GM21360 (cell line): Measurements from ENCODE around the gene CEMIP.
"Not testable (repeated sequence)": the region's sequence is repeated elsewhere in the genome, so short reads cannot be mapped to it uniquely, and the experiment has no call there.

Source experiments
- ATAC-seq: cut with Tn5 transposase; IDR thresholded peaks from one replicate; pipeline ENCODE4 v1.9.1; 2021; ENCODE audit warnings: mild to moderate bottlenecking, moderate library complexity; ENCODE audit not compliant: unreplicated experiment

The CEMIP gene

GRCh38 chr15:80758130-80758745 is 20.9 kb upstream of the CEMIP start:
- no peak for ATAC-seq

GRCh38 chr15:80760960-80761359 is 18.2 kb upstream of the CEMIP start:
- no peak for ATAC-seq

DNA sequence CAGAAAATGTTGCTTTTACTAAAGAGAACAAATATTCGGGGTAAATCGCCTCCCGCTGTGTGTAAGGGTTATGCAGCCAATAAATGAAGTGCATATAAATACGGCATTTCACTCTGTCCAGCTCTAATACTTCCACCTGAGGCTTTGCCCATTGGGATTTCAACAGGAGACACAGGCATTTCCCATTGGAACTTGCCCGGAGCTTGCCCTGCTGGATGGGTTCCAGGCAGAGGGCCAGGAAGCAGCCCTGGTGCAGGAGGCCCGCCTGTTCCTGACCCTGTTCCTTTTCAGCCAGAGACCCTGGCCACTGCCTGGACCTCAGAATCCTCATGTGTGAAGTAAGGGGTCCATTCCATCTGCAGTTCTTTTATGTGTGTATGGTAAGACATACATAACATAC is 17.4 kb upstream of the CEMIP start:
- no peak for ATAC-seq

- not testable (repeated sequence) for ATAC-seq
Observed at GRCh38 chr15:80763235-80763634, 15.9 kb upstream of the CEMIP start.

DNA sequence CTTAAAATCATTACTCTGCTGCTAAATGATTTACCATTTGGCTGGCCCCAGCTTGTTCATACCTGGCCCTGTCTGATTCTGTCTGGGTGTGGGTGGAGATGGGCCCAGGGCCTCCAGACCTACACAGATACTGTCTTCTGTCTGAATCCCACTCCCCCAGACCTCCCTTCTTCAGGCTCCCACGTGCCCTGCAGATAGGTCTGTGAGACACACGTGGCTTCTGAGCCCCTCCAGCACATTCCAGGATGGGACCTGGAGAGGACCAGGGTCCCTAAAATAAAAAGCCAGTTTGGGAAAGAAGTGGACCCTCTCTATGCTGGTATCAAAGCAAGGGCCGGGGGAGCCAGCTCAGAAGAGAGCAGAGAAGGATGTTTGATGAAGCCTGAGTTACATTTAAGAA is 14.6 kb upstream of the CEMIP start:
- ATAC-seq, result no peak

GRCh38 chr15:80766275-80766674 is 12.9 kb upstream of the CEMIP start:
- no peak for ATAC-seq

GRCh38 chr15:80768158-80768557 is 11.0 kb upstream of the CEMIP start:
- ATAC-seq, result no peak

DNA sequence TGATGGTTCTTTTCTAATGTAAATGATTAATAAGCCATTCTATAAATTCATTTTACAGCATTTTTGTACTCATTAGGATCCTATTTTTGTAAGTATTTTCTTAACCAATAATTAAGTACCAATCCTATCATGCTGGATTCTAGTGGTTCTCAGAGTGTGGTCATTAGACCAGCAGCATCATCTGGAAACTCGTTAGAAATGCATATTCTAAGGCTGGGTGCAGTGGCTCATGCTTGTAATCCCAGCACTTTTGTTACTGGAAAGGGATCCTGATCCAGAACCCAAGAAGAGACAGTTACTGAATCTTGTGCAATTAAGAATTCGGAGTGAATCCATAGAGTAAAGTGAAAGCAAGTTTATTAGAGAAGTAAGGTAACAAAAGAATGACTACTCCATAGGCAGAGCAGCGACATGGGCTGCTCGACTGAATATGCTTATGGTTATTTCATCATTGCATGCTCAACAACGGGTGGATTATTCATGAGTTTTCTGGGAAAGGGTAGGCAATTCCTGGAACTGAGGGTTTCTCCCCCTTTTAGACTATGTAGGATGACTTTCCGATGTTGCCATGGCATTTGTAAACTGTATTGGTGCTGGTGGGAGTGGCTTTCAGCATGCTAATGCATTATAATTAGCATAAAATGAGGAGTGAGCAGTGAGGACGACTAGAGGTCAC is 9.9 kb upstream of the CEMIP start:
- no peak for ATAC-seq

- no peak for ATAC-seq
Observed at GRCh38 chr15:80769829-80770705, 9.1 kb upstream of the CEMIP start.

GRCh38 chr15:80773122-80773551 is 6.0 kb upstream of the CEMIP start:
- no peak for ATAC-seq

GRCh38 chr15:80773792-80774352 is 5.3 kb upstream of the CEMIP start:
- no peak for ATAC-seq

GRCh38 chr15:80774486-80774885 is 4.7 kb upstream of the CEMIP start:
- no peak for ATAC-seq

DNA sequence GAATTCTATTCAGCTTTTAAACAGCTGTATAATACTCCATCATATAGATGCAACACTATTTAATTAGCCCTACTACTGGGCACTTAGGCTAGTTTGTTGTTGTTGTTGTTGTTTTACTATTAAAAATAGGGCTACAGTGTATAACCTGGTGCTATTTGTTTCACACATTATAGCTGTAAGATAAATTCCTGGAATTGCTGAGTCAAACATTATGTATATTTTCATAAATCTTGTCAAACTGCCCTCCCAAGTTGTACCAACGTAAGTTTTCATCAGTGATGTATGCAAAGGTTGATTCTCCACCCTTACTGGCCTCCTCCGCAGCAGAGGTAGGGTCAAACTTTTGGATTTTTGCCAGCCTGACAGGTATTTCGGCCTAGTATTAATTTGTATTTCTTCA is 3.8 kb upstream of the CEMIP start:
- no peak for ATAC-seq

GRCh38 chr15:80776420-80777045 is 2.6 kb upstream of the CEMIP start:
- no peak for ATAC-seq

GRCh38 chr15:80777137-80777536 is 2.0 kb upstream of the CEMIP start:
- no peak for ATAC-seq

DNA sequence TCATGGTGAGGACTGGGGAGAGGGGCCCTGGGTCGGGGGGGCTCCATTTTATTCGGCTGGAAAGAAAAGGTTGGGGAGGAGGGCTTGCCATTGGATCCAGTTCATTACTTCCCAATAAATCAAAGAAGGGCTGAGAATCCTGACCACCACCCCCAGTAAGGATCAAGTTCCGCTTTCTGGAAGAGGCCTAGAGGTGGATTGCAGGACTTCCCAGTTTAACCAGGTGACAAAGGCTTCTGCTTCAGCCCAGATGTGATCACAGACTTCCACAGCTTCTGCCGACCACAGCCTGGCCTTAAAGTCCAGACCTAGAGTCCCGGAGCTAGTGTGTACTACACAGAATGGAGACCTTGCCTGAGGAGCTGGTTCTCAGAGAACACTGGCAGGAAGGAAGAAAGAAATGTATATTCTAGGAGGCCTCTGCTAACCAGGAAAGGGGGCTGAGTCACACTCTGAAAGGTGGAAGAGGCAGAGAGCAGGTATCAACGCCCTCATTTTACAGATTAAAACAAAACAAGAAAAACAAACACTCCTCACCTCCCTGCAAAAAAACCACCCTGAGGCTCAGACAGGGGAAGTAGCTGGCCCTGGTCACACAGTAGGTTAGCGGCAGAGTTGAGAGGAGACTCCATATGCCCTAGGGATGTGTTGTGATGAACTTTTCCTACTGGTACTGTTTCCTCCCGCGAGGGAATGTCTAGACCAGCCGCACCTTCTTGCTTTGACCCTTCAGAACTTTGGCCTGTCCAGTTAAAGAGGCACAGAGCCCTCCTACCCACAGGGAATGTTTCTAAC is 1.1 kb upstream of the CEMIP start:
- no peak for ATAC-seq

DNA sequence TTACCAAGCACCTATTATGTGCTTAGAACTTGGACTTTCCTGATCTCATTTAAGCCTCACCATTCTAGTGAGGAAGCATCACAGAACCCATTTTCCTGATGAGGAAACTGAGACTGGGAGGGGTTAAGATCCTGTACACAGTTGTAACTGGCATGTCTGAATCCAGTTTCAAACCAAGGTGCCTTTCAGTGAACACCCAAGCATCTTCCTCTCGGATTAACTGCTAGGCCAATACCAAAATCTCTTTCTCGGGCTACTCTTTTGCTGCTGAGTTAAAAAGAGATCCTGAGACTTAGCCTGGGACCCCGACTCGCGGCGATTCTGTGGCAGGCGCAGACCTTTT is 578 bp upstream of the CEMIP start:
- ATAC-seq, result no peak

DNA sequence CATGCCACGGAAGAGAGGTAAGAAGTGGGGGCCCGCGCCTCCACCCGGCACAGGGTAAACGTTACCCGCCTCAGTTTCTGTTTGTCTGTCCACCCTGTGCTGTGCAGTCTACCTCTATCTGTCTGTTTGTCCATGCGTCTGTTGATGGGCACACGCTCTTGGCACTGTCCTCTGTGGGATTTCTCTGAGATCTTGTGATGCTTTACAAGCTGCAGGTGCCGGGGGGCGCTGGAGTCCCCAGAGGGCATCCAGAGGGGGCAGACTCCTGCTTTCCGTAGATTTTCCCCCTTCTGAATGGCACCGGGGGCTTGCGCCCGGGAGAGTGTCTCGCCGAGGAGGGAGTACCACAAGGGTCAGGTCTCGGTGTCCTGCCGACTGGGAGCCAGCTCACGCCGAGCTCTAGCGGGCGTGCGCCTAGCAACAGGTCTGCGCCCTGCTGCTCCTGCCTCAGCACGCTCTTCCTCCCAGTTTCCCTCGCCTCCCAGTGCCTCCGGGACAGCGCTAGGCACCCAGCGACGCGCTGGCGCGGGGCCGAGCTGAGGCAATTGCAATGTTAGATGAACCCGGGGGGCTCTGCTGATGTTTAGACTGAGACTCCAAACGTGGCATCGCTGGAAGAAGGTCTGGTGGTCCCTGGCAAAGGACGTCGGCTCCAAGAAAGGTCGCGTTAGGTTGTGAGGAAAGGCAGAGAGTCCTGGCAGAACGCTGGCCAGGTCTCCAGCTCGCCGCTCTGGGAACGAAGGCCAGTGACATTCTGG is 667 bp downstream of the CEMIP start:
- ATAC-seq, result no peak

DNA sequence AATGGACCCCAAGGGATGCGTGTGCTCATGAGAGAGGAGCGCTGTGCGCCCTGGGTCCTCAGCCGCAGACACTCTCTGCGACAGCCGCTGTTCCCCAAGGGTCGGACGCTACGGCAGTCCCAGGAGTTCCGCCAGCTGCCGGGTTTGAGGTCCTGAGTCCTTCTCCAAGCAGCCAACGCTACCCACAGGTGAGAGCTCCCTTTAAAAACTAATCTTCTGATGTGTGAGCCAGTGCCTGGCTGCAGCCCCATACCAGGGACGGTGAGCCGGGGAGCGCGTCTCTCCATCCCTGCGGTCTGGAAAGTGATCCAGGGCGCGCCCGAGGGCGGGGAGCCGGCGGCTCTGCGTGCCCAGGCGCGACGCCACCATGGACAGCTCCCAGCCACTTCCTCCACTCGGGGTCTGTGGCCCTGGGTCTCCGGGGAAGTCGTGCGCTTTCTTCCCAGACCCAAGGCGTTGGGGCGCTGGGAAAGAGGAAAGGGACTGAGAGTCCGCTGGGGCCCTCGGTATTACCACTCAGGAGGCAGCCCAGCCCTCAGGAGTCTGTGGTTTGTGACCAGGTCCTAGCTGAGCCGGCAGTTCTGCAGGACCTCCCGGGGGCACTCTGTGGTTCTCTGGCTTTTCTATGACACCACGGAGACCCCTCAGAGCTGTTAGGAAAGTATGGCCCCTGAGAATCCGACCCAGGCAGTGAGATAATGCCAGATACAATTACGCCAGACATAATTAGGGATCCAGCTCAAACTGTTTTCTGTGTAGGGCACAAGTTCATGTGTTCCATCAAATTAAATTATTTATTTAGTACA is 1.4 kb downstream of the CEMIP start:
- no peak for ATAC-seq
